ENCODE results near the gene VAPA.

DNA sequence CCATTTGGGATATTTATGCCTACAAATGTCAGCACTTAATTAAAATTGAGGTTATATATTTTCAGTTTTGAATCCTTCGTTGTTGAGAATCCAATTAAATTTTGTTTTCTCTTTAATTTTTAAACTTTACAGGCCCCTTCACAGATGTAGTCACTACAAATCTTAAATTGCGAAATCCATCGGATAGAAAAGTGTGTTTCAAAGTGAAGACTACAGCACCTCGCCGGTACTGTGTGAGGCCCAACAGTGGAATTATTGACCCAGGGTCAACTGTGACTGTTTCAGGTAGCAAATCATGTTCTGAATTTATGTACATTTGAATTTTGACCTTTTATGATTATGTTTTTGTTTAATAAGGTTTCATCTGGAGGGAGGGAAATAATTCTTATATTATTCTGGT lies 17.9 kb downstream of the VAPA start:
- TF ChIP-seq, protein P1, sequence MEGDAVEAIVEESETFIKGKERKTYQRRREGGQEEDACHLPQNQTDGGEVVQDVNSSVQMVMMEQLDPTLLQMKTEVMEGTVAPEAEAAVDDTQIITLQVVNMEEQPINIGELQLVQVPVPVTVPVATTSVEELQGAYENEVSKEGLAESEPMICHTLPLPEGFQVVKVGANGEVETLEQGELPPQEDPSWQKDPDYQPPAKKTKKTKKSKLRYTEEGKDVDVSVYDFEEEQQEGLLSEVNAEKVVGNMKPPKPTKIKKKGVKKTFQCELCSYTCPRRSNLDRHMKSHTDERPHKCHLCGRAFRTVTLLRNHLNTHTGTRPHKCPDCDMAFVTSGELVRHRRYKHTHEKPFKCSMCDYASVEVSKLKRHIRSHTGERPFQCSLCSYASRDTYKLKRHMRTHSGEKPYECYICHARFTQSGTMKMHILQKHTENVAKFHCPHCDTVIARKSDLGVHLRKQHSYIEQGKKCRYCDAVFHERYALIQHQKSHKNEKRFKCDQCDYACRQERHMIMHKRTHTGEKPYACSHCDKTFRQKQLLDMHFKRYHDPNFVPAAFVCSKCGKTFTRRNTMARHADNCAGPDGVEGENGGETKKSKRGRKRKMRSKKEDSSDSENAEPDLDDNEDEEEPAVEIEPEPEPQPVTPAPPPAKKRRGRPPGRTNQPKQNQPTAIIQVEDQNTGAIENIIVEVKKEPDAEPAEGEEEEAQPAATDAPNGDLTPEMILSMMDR (conservative IDR thresholded peaks at IDR 0.05 in 1 of 2, IDR thresholded peaks at IDR 0.05 in 1 of 2; ENCODE audit: low read depth in 1 of 2, low read length in 2 of 2): no peak
- TF ChIP-seq EZH2 (IDR thresholded peaks at IDR 0.05; ENCODE audit: low read length, missing control alignments): no peak
